ENCODE measurements around the gene NOD2.

The NOD2 gene

DNA sequence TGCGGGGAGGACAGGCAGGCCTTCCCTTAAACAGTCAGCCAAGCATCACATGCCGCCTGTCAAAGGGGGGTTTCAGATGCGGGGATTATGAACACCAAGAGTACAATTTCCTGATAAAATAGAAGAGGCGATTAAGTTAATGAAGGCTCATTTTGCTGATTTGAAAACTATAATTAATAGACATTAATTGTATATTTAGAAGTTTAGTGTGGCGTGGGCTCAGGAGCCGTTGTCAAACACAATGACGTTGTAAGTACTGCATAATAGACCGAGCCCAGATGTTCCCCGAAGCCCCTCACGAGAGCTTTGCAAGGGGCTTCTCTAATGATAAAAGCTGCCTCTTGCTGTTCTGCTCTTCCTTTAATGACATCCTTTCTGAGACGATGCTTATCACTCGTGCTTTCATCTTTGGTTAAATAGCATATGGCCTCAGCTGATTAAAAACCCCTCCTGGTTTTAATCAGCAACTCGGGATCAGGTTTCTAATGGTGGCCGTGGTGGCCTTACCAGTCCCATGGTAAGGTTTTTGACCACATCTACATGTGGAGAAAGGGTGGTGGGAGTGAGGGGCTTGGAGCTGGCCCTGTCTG is 40.5 kb upstream of the NOD2 start:
- TF ChIP-seq, protein P1, sequence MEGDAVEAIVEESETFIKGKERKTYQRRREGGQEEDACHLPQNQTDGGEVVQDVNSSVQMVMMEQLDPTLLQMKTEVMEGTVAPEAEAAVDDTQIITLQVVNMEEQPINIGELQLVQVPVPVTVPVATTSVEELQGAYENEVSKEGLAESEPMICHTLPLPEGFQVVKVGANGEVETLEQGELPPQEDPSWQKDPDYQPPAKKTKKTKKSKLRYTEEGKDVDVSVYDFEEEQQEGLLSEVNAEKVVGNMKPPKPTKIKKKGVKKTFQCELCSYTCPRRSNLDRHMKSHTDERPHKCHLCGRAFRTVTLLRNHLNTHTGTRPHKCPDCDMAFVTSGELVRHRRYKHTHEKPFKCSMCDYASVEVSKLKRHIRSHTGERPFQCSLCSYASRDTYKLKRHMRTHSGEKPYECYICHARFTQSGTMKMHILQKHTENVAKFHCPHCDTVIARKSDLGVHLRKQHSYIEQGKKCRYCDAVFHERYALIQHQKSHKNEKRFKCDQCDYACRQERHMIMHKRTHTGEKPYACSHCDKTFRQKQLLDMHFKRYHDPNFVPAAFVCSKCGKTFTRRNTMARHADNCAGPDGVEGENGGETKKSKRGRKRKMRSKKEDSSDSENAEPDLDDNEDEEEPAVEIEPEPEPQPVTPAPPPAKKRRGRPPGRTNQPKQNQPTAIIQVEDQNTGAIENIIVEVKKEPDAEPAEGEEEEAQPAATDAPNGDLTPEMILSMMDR (IDR thresholded peaks at IDR 0.05), result no peak
- no peak for TF ChIP-seq ZFX (IDR thresholded peaks at IDR 0.05; ENCODE audit: borderline replicate concordance)
- no peak overlapping the region for H3K27ac ChIP-seq

DNA sequence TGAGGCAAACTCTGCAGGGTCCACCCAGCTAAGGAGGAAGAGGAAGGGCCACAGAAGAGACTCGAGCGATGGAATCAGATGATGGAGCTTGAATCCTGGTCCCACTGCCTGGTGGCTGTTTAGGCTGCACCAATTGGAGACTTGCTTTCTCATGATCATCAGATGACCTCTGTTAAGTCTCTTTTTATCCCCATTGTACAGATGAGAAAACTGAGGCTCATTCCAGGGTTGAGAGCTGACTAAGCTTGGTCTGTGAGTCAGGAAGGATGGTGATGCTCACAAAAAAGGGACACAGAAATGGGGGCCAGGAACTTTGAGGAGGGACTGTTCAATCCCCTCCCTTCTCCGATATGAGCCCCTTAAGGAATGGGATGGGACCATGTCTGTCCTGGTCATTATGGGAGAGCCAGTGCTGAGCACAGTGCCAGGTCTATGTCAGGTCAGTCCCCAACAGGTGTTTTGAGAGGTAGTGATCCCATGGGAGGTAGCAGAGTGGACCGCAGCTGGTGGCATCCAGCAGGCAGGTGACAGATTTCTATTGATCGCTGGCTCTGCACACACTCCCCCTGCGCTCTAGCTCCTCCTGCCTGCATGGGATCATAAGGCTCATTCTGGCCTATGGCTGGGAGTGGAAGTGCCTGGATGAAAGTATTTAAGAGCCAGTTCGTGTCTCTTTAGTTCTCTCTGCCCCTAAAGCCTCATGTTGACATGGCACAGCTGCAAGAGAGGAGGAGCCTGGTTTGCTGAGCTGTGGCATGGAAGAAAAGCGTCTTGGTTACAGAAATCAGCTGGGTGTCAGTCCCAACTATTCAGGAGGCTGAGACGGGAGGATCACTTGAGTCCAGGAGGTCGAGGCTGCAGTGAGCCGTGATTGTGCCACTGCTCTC is 39.5 kb upstream of the NOD2 start:
- TF ChIP-seq, protein P1 (IDR thresholded peaks at IDR 0.05), result no peak
- no peak for TF ChIP-seq ZFX (IDR thresholded peaks at IDR 0.05; ENCODE audit: borderline replicate concordance)
- no peak overlapping the region for H3K27ac ChIP-seq

DNA sequence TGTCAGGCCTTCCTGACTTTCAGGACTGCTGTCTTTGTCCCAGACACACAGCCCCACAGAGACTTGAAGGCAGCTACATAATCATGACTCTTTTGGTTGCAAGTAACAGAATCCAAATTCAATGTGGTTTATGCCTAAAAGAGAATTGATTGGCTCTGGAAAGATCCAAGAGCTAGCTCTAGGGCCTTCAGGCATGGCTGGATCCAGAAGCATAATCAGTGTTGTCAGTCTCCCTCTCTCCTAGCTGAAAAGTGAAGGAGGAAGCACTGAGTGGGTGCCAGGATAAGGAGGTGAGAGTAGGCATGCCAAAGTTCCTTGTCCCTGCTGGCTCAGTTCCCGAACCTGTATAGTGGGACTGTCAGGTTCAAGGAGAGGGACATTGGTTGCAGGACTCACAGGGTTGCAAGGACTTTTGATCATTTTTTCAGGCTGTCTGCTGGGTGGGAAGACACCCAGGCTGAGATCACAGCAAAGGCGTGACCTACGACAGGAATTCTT is 37.8 kb upstream of the NOD2 start:
- no peak overlapping the region for H3K27ac ChIP-seq
- TF ChIP-seq, protein P1 (IDR thresholded peaks at IDR 0.05), result no peak
- TF ChIP-seq ZFX (IDR thresholded peaks at IDR 0.05; ENCODE audit: borderline replicate concordance), result no peak

DNA sequence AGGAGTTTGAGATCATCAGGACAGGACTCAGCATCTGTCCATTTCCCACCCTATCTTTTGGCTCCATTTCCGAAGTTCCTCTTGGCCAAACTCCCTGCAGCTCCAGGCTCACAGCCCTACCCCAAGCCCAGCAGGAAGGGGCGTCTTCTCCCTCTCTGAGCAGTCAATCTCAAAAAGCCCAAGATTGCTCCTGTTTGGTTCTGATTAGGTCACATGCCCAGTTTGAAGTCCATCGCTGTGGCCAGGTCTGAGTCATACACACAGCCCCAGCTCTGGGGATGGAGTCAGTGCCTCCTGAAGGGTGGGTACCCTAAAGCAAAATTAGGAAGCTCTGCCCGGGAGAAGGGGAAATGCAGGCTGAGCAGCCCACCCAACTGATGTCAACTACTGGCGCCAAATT is 36.2 kb upstream of the NOD2 start:
- no peak overlapping the region for H3K27ac ChIP-seq
- no peak for TF ChIP-seq ZFX (IDR thresholded peaks at IDR 0.05; ENCODE audit: borderline replicate concordance)
- TF ChIP-seq, protein P1 (IDR thresholded peaks at IDR 0.05), result no peak

DNA sequence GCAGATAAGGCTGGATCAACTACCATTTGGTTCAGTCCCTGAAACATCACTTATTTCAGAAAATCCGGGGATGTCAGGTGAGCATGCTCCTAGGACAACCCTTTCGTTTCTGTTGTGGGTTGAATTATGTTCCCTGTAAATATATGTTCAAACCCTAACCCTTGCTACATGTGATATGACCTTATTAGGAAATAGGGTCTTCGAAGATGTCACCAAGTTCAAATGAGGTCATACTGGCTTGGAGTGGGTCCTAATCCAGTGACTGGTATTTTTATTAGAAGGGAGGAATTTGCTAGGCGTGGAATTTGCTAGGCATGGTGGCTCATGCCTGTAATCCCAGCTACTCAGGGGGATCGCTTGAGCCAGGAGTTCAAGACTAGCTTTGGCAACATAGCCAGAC is 33.6 kb upstream of the NOD2 start:
- no peak for TF ChIP-seq ZFX (IDR thresholded peaks at IDR 0.05; ENCODE audit: borderline replicate concordance)
- TF ChIP-seq, protein P1 (IDR thresholded peaks at IDR 0.05), result no peak

DNA sequence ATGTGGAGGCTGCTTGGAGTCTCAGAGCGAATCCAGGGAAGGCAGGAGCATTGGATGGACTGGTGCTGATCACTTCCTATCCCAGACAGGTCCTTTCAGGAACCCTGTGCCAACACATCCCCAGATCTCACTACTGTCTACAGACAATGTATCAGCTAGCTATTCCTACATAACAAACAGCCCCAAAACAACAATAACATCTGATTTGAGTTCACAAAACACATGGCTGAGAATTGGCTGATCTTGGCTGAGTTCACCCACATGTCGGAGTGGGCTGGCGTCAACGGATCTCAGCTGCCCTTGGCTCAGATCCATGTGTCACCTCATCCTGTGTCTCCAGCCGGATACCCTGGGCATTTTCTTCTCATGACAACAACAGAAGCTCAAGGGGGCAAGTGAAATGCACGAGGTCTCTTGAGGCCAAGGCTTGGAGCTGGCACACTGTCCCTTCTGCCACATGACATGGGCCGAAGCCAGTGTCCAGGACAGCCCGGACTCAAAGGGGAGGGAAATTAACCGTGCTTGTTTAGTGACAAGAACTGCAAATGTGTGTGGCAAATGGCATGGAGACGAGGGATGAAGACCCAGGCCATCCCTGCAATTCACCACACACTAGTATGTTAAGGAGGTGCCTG is 31.0 kb upstream of the NOD2 start:
- H3K27ac ChIP-seq, result no peak overlapping the region
- no peak for TF ChIP-seq ZFX (IDR thresholded peaks at IDR 0.05; ENCODE audit: borderline replicate concordance)
- TF ChIP-seq, protein P1 (IDR thresholded peaks at IDR 0.05), result no peak

More for the DNA sequence above, 33.6 kb upstream of the NOD2 start:
- no peak overlapping the region for H3K27ac ChIP-seq
